GM23338 (cell line): ENCODE results near the gene NPB. TPM values are rescaled to one million over a fixed set of nuclear protein-coding genes. Genes with fewer than 3 reads are reported as not detected.

ENCODE experiments used
- ATAC-seq: fragments of 200-7000 bp; cut with Tn5 transposase; 3 replicates; pipeline ENCODE4 v1.9.1; 2020
- DNase-seq: peaks from one replicate; pipeline ENCODE4 v3.0.0-alpha.2; 2015; ENCODE audit warnings: low spot score
- H2AFZ ChIP-seq: fragments of 200-600 bp; sonication (generic); 2 replicates; pipeline ENCODE4 v1.8.0; 2016; ENCODE audit warnings: antibody characterized with exemption, mild to moderate bottlenecking, moderate library complexity
- H3F3A ChIP-seq: fragments of 200-600 bp; sonication (generic); replicated peaks from 2 replicates; pipeline ENCODE4 v1.8.0; 2017; ENCODE audit warnings: antibody characterized with exemption, mixed run types, low read depth
- H3K27ac ChIP-seq: fragments of 200-600 bp; sonication (generic); 2 replicates; pipeline ENCODE4 v1.6.1; 2016; ENCODE audit warnings: low read depth
- H3K27me3 ChIP-seq: fragments of 200-600 bp; sonication (generic); 2 replicates; pipeline ENCODE4 v1.8.0; 2016; ENCODE audit warnings: mild to moderate bottlenecking, mixed run types, moderate library complexity; ENCODE audit not compliant: insufficient read depth
- H3K36me3 ChIP-seq: fragments of 200-600 bp; sonication (generic); 2 replicates; pipeline ENCODE4 v1.8.0; 2016; ENCODE audit warnings: mild to moderate bottlenecking; ENCODE audit not compliant: insufficient read depth
- H3K4me1 ChIP-seq: fragments of 200-600 bp; sonication (generic); 2 replicates; pipeline ENCODE4 v1.8.0; 2016; ENCODE audit warnings: mild to moderate bottlenecking, moderate library complexity; ENCODE audit not compliant: insufficient read depth
- H3K4me2 ChIP-seq: fragments of 200-600 bp; sonication (generic); 2 replicates; pipeline ENCODE4 v1.7.1; 2017; ENCODE audit warnings: mixed run types
- H3K4me3 ChIP-seq: fragments of 200-600 bp; sonication (generic); 2 replicates; pipeline ENCODE4 v1.6.1; 2016; ENCODE audit warnings: mixed run types
- H3K79me2 ChIP-seq: fragments of 200-600 bp; sonication (generic); replicated peaks from 2 replicates; pipeline ENCODE4 v1.8.0; 2017; ENCODE audit warnings: mild to moderate bottlenecking; ENCODE audit not compliant: insufficient read depth
- H3K9me2 ChIP-seq: fragments of 200-600 bp; sonication (generic); 2 replicates; pipeline ENCODE4 v1.8.0; 2017; ENCODE audit not compliant: insufficient read depth
- H4K20me1 ChIP-seq: fragments of 200-600 bp; sonication (generic); replicated peaks from 2 replicates; pipeline ENCODE4 v1.8.0; 2017; ENCODE audit warnings: mild to moderate bottlenecking; ENCODE audit not compliant: insufficient read depth
- H3K27ac Mint-ChIP-seq: 2 replicates; pipeline ENCODE4 v1.8.0; 2020; ENCODE audit warnings: inconsistent platforms, mild to moderate bottlenecking, moderate library complexity, mixed read lengths
- H3K27me3 Mint-ChIP-seq: 3 replicates; pipeline ENCODE4 v1.8.0; 2022; ENCODE audit warnings: low read depth, mild to moderate bottlenecking, moderate library complexity, mixed read lengths, inconsistent platforms; ENCODE audit not compliant: insufficient read depth, poor library complexity
- H3K36me3 Mint-ChIP-seq: 3 replicates; pipeline ENCODE4 v1.8.0; 2021; ENCODE audit warnings: low read depth, mild to moderate bottlenecking, inconsistent platforms, moderate library complexity, mixed read lengths
- H3K4me1 Mint-ChIP-seq: 3 replicates; pipeline ENCODE4 v1.8.0; 2020; ENCODE audit warnings: mild to moderate bottlenecking, inconsistent platforms, mixed read lengths
- H3K4me3 Mint-ChIP-seq: 3 replicates; pipeline ENCODE4 v1.8.0; 2021; ENCODE audit warnings: moderate library complexity, mild to moderate bottlenecking, inconsistent platforms, mixed read lengths
- H3K9me3 Mint-ChIP-seq: 3 replicates; pipeline ENCODE4 v1.8.0; 2020; ENCODE audit warnings: moderate library complexity, mild to moderate bottlenecking, inconsistent platforms, mixed read lengths
- EZH2 ChIP-seq: fragments of 200-600 bp; sonication (generic); IDR thresholded peaks from one replicate; pipeline ENCODE4 v1.8.0; 2017; ENCODE audit warnings: antibody characterized with exemption, mild to moderate bottlenecking, low read depth; ENCODE audit not compliant: unreplicated experiment
- EZH2phosphoT487 ChIP-seq: fragments of 200-600 bp; sonication (generic); IDR thresholded peaks from one replicate; pipeline ENCODE4 v1.8.1; 2018; ENCODE audit warnings: antibody characterized with exemption; ENCODE audit not compliant: unreplicated experiment
- REST ChIP-seq: IDR thresholded peaks from one replicate; pipeline ENCODE4 v1.6.1; 2018; ENCODE audit warnings: antibody characterized with exemption; ENCODE audit not compliant: unreplicated experiment
- ZNF462 ChIP-seq: fragments of 250-450 bp; sonication (Bioruptor Pico); IDR thresholded peaks from 2 replicates; pipeline ENCODE4 v1.5.0; 2020; ENCODE audit warnings: mild to moderate bottlenecking, moderate library complexity
- polyA plus RNA-seq: library from polyadenylated mRNA; unstranded; fragments of >200 nt; fragmentation: Nextera tagmentation; extraction: Ambion mirVana; gene quantifications from 2 replicates; pipeline ENCODE4 v1.2.1, GENCODE V29; 2016
- total RNA-seq: library from RNA; depleted of rRNA; stranded (reverse); fragments of >200 nt; shearing (Covaris generic); gene quantifications from 2 replicates; pipeline ENCODE4 v1.2.3, GENCODE V29; 2014

NPB gene
- total and polyA plus RNA-seq, 2 experiments from 2014 or later: 3.6 to 3.8 TPM

GRCh38 chr17:81890447-81891302, 11.4 kb upstream of the NPB start:
- peak overlapping the region; percentile 97 for H3K27ac Mint-ChIP-seq
- DNase-seq (peak; percentile 42), ATAC-seq (no peak)
- H2AFZ ChIP-seq: no peak overlapping the region
- peak overlapping the region; percentile 91 for H3K4me3 Mint-ChIP-seq
- H3K9me2 ChIP-seq: no peaks in the 10 kb centered on the region
- peaks cover 14% of the 10 kb centered on the region; the same call in 1 of the 2 replicates for H4K20me1 ChIP-seq
- H3K27me3 ChIP-seq: no peaks in the 10 kb centered on the region
- peaks cover 24% of the 10 kb centered on the region for H3F3A ChIP-seq
- H3K27ac ChIP-seq: peak overlapping the region; percentile 73
- peak overlapping the region; percentile 95 for H3K4me3 ChIP-seq
- peaks cover 58% of the 10 kb centered on the region for H3K79me2 ChIP-seq
- H3K27me3 Mint-ChIP-seq: peaks cover 33% of the 10 kb centered on the region
- peaks cover 68% of the 10 kb centered on the region for H3K36me3 Mint-ChIP-seq
- H3K9me3 Mint-ChIP-seq: no peaks in the 10 kb centered on the region
- TF ChIP-seq EZH2: no peak
- no peak for TF ChIP-seq ZNF462 (CRISPR knock-in tag)
- no peak for TF ChIP-seq EZH2phosphoT487
- no peak for TF ChIP-seq REST
- H3K4me1 ChIP-seq: peaks cover 8% of the 10 kb centered on the region; the same call in 1 of the 2 replicates
- peak overlapping the region; percentile 96 for H3K4me2 ChIP-seq
- H3K4me1 Mint-ChIP-seq: peaks cover 4% of the 10 kb centered on the region; the same call in 1 of the 3 replicates
- H3K36me3 ChIP-seq: peaks cover 41% of the 10 kb centered on the region
